GM12878 (cell line): ENCODE data around the gene GMDS. TPM values are rescaled to one million over a fixed set of nuclear protein-coding genes. Genes with fewer than 3 reads are reported as not detected.

ENCODE experiments used
- ATAC-seq: fragments of 200-7000 bp; cut with Tn5 transposase; 3 replicates; pipeline ENCODE4 v1.9.1; 2020; ENCODE audit warnings: mild to moderate bottlenecking, moderate library complexity
- BruUV-seq: library from RNA; stranded (reverse); fragments of 400-500 nt; replicated peaks from 2 replicates; lab custom pipeline; 2021; lab: Mats Ljungman, UMichigan
- CTCF ChIA-PET: fragments of 300-600 bp; sonication (Branson Sonifier 250); formaldehyde crosslinking; extraction: SDS; loops from one replicate; lab custom pipeline; 2021; ENCODE audit warnings: inconsistent platforms; lab: Yijun Ruan, JAX
- POLR2A ChIA-PET: fragments of 350-600 bp; formaldehyde crosslinking; extraction: SDS; loops from one replicate; lab custom pipeline; 2021; ENCODE audit warnings: inconsistent platforms; lab: Charles Lee
- RAD21 ChIA-PET: fragments of 300-600 bp; sonication (Branson Sonifier 250); formaldehyde crosslinking; loops from one replicate; lab custom pipeline; 2023; ENCODE audit warnings: antibody characterized with exemption; ENCODE audit not compliant: unreplicated experiment; lab: Charles Lee
- SMC1A ChIA-PET: fragments of 300-600 bp; sonication (Branson Sonifier 250); formaldehyde crosslinking; loops from one replicate; lab custom pipeline; 2023; ENCODE audit not compliant: unreplicated experiment, uncharacterized antibody; lab: Charles Lee
- DNase-seq: peaks from one replicate; pipeline ENCODE4 v3.0.0-alpha.2; 2011; ENCODE audit warnings: low read depth, low spot score
- FAIRE-seq: peaks from 3 replicates; lab custom pipeline; 2011; peaks lifted over from hg19 to GRCh38; lab: Jason Lieb, UNC
- H2AFZ ChIP-seq: 2 replicates; pipeline ENCODE4 v1.6.0; 2011; ENCODE audit warnings: low read depth, low read length, control low read depth; ENCODE audit not compliant: control insufficient read depth
- H3K27ac ChIP-seq: 2 replicates; pipeline ENCODE4 v1.5.1; 2011; ENCODE audit warnings: control low read depth; ENCODE audit not compliant: control insufficient read depth, insufficient read depth
- H3K27me3 ChIP-seq, 2 experiments: replicated peaks in 1 of 2; 2 replicates each; pipeline versions ENCODE4 v1.6.0 to v1.6.1; 2011; ENCODE audit warnings: low read length in 1 of 2; ENCODE audit not compliant: control insufficient read depth in 2 of 2, insufficient read depth in 2 of 2
- H3K36me3 ChIP-seq, 2 experiments: 2 replicates each; pipeline ENCODE4 v1.5.1; 2011; ENCODE audit warnings: low read length in 1 of 2; ENCODE audit not compliant: control insufficient read depth in 2 of 2, insufficient read depth in 2 of 2
- H3K4me1 ChIP-seq: 2 replicates; pipeline ENCODE4 v1.6.1; 2011; ENCODE audit warnings: mild to moderate bottlenecking, low read length, moderate library complexity, mixed read lengths; ENCODE audit not compliant: control insufficient read depth, insufficient read depth
- H3K4me2 ChIP-seq: 2 replicates; pipeline ENCODE4 v1.6.0; 2011; ENCODE audit warnings: control low read depth; ENCODE audit not compliant: control insufficient read depth, insufficient read depth
- H3K4me3 ChIP-seq: fragments of 200-600 bp; sonication (generic); 2 replicates; pipeline ENCODE4 v1.5.1; 2016
- H3K79me2 ChIP-seq: 2 replicates; pipeline ENCODE4 v1.6.0; 2011; ENCODE audit warnings: low read length; ENCODE audit not compliant: control insufficient read depth, insufficient read depth
- H3K9ac ChIP-seq: 2 replicates; pipeline ENCODE4 v1.8.0; 2011; ENCODE audit warnings: low read length, control low read depth, mixed read lengths; ENCODE audit not compliant: control insufficient read depth, insufficient read depth
- H3K9me3 ChIP-seq: replicated peaks from 3 replicates; pipeline ENCODE4 v1.5.1; 2011; ENCODE audit warnings: mild to moderate bottlenecking, low read length; ENCODE audit not compliant: control insufficient read depth, insufficient read depth
- H4K20me1 ChIP-seq: 2 replicates; pipeline ENCODE4 v1.6.0; 2011; ENCODE audit not compliant: control insufficient read depth, insufficient read depth
- ETV6 ChIP-seq, 2 experiments: fragments of 450-650 bp in 1 of 2; IDR thresholded peaks in 1 of 2; conservative IDR thresholded peaks in 1 of 2; 2 replicates each; pipeline ENCODE4 v1.6.1; 2014; ENCODE audit warnings: antibody characterized with exemption in 1 of 2, borderline replicate concordance in 1 of 2, low read depth in 1 of 2, mild to moderate bottlenecking in 1 of 2, moderate library complexity in 1 of 2
- GATAD2B ChIP-seq: fragments of 450-650 bp; conservative IDR thresholded peaks from 2 replicates; pipeline ENCODE4 v1.6.1; 2017; ENCODE audit warnings: low read depth, mild to moderate bottlenecking, moderate library complexity
- KAT2A ChIP-seq: conservative IDR thresholded peaks from 2 replicates; pipeline ENCODE4 v1.6.1; 2011; ENCODE audit warnings: low read depth, low read length; ENCODE audit not compliant: control insufficient read depth
- KLF5 ChIP-seq: fragments of 450-650 bp; IDR thresholded peaks from 2 replicates; pipeline ENCODE4 v1.6.1; 2014; ENCODE audit warnings: mild to moderate bottlenecking; ENCODE audit not compliant: partially characterized antibody
- MTA3 ChIP-seq: IDR thresholded peaks from 2 replicates; pipeline ENCODE4 v1.6.1; 2012; ENCODE audit warnings: low read length, inconsistent platforms, borderline replicate concordance
- RAD21 ChIP-seq: IDR thresholded peaks from 2 replicates; pipeline ENCODE4 v1.6.1; 2011; ENCODE audit warnings: mild to moderate bottlenecking, low read depth, low read length, moderate library complexity; ENCODE audit not compliant: insufficient read depth
- RCOR1 ChIP-seq: conservative IDR thresholded peaks from 2 replicates; pipeline ENCODE4 v1.6.1; 2012; ENCODE audit warnings: low read depth, low read length, improper control_type of control experiment
- RUNX3 ChIP-seq: IDR thresholded peaks from 2 replicates; pipeline ENCODE4 v1.6.1; 2012; ENCODE audit warnings: low read length, inconsistent platforms
- WGBS: methylation state at CpG from one replicate; pipeline ENCODE4 v1.1.6; 2016; ENCODE audit warnings: low lambda C conversion rate; ENCODE audit not compliant: insufficient replicate concordance, insufficient coverage; ENCODE audit errors: missing lambda C conversion rate; 5-methylcytosine and 5-hydroxymethylcytosine counted together
- in situ Hi-C: fragments of 300-500 bp; cut with MboI; formaldehyde crosslinking; loops from 9 replicates; pipeline ENCODE4 v1.14.3; 2018; ENCODE audit warnings: mixed read lengths
- intact Hi-C: fragments of 100-400 bp; cut with micrococcal nuclease; formaldehyde crosslinking; loops from one replicate; pipeline ENCODE4 v1.14.2; 2022; ENCODE audit not compliant: unreplicated experiment
- polyA plus RNA-seq, 11 experiments: library from polyadenylated mRNA; depleted of rRNA in 4 of 11; unstranded in 6 of 11; stranded (reverse) in 5 of 11; fragments of >200 nt; fragmentation: Nextera tagmentation in 4 of 11; fragmentation: Illumina TruSeq in 1 of 11; extraction: Ambion mirVana in 4 of 11; extraction: Trizol in 1 of 11; gene quantifications; 1 replicate in 1 of 11; 2 replicates in 10 of 11; pipeline versions ENCODE4 v1.2.1 to v1.2.3, GENCODE V29; 2011 to 2016; ENCODE audit warnings: inconsistent platforms in 2 of 11, missing spikeins in 2 of 11, low read depth in 1 of 11
- total RNA-seq, 4 experiments: library from RNA; depleted of rRNA in 3 of 4; stranded (reverse); fragments of >200 nt in 3 of 4; fragmentation: Illumina TruSeq in 1 of 4; extraction: Trizol in 1 of 4; gene quantifications; 2 replicates each; pipeline versions ENCODE4 v1.2.1 to v1.2.3, GENCODE V29; 2013 to 2021
- TF ChIP-seq, protein P1 (sequence below): fragments of 450-650 bp; IDR thresholded peaks from 2 replicates; pipeline ENCODE4 v1.6.1; 2017; ENCODE audit warnings: low read depth, mild to moderate bottlenecking, moderate library complexity

The GMDS gene
- total and polyA plus RNA-seq, 10 of the 15 experiments (the other 5 are each of a cell fraction or from before 2014, with no cell fraction given), result 0.61 to 53.8 (median 29.3) TPM

DNA sequence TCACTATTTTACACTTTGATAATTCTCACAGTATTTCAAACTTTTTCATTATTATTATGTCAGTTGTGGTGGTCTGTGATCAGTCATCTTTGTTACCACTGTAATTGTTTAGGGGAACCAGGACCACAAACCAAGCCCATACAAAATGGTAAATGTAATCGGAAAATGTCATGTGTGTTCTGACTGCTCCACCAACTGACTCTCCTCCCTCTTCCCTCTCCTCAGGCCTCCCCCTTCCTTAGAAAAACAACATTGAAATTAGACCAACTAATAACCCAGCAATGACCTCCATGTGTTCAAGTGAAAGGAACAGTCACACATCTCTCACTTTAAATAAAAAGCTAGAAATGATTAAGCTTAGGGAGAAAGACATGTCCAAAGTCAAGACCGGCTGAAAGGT is 63.8 kb downstream of the GMDS start:
- Histone ChIP-seq H3K4me1 (peaks cover 5% of the 10 kb centered on the region; the same call in 1 of the 2 replicates), H3K4me3 (no peak overlapping the region), H2AFZ (no peak overlapping the region), H3K36me3 (no peaks in the 10 kb centered on the region), H3K79me2 (no peaks in the 10 kb centered on the region), H4K20me1 (peaks cover 3% of the 10 kb centered on the region; the same call in 1 of the 2 replicates), H3K9me3 (no peaks in the 10 kb centered on the region; the same call in 2 of the 3 replicates)
- FAIRE-seq (no peak), DNase-seq (no peak), ATAC-seq (no peak; the same call in 2 of the 3 replicates)
- intact Hi-C loops, result no loop called here
- CTCF ChIA-PET, result interaction anchor here (0.6 to 1.6 kb wide), 6 partner anchors 14 to 77 kb away, joined by 3 to 6 read pairs (median 4); no protein-coding TSS in a partner anchor
- WGBS, result 73% methylated on average over 2 of the region's 2 CpGs
- no TSS peak for BruUV-seq
- RAD21 ChIA-PET, result no interaction called here
- POLR2A ChIA-PET, result no interaction called here
- TF ChIP-seq RCOR1 (no peak), MTA3 (no peak), ETV6 (conservative IDR thresholded peaks at IDR 0.05 in 1 of 2, IDR thresholded peaks at IDR 0.05 in 1 of 2; ENCODE audit: borderline replicate concordance in 1 of 2, low read depth in 1 of 2) (no peak), GATAD2B (no peak), KLF5 (no peak), RUNX3 (peak; percentile 60), RAD21 (no peak), KAT2A (no peak)
- TF ChIP-seq, protein P1, sequence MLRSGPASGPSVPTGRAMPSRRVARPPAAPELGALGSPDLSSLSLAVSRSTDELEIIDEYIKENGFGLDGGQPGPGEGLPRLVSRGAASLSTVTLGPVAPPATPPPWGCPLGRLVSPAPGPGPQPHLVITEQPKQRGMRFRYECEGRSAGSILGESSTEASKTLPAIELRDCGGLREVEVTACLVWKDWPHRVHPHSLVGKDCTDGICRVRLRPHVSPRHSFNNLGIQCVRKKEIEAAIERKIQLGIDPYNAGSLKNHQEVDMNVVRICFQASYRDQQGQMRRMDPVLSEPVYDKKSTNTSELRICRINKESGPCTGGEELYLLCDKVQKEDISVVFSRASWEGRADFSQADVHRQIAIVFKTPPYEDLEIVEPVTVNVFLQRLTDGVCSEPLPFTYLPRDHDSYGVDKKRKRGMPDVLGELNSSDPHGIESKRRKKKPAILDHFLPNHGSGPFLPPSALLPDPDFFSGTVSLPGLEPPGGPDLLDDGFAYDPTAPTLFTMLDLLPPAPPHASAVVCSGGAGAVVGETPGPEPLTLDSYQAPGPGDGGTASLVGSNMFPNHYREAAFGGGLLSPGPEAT, result no peak
- TF ChIP-seq, all 136 proteins: peak for 1
- Histone ChIP-seq H3K27ac (no peak overlapping the region), H3K4me2 (no peak overlapping the region), H3K27me3 (no peaks in the 10 kb centered on the region), H3K9ac (no peak overlapping the region)
- in situ Hi-C loops, result no loop called here
- SMC1A ChIA-PET, result interaction anchor here (0.8 to 1.2 kb wide), 3 partner anchors 11 to 526 kb away, joined by 3 to 5 read pairs (median 3); no protein-coding TSS in a partner anchor
